NCI-H526 (cell line): ENCODE data around the gene PTPRN2.

Experiments used
- DNase-seq, 2 experiments: peaks; one replicate each; lab custom pipeline; 2025; lab: John Stamatoyannopoulos, UW

PTPRN2 gene

DNA sequence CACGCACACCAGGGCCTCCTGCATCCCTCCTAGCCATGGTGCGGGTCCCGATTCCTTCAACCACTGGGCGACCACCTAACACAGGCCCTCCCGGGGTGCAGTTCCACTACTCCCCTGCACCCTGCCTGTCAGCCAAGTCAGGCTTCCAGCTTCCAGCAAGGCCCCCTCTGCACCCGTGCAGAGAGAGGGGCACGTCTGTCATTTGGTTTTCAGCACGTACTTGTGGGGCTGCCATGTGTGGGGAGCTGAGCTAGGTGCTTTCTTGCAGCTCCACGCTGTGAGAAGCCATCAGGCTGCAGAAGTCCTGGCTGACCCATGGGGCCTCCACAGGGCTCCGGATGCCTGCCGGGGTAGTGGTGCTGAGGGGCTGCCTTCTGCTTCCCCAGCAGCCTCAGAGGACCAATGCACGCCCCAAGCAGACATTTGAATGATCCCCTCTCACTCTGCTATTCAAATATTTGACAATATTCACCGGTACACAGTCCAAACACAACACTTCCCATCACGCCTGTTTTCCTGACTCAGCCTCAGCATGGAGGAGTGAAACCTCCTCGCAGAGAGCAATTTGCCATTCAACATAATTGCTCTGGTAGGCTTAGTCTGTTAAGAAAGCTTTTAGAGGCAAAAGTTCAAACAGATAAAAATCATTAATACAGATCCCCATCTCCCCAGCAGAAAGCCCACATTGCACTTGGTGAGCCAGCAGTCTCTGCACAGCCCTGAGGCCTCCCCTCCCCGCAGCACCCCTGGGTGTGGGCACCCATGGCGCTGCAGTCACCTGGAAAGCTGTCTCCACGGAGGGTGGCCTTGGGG is 449.9 kb downstream of the PTPRN2 start:
- no peak for DNase-seq

DNA sequence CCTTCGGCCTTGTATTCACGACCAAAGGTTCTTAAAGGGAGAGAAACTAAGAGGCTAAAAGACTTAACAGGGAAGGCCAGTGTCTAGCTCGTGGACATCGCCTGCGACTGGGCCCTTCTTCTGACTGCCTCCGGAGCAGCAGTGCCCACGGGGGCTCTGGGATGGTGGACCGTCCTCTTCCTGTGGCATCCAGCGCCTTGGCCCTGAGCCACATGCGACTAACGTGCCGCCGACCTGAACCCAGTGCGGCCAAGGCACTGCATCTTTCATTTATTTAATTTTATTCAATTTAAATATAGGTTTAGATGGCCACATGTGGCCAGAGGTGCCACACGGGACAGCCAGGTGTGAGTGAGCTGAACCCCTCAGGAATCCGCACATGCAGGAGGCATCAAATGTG is 451.7 kb downstream of the PTPRN2 start:
- DNase-seq, result no peak

DNA sequence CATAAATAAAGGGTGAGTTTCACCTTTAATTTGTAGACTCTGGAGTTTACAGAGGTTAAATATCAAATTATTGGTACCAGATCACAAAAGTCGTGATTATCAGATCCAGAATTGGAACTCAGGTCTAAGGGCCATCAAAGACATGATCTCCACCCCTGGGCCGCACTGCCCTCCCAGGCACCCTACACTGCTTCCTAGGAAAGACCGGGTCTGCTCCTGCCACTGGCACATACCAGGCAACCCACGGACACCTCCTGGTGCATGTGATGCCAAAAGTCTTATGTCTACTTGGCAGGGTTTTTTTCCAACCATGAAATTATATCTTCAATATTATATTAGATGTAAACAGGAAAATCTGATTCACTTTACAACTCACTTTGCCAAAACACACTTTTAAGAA is 452.8 kb downstream of the PTPRN2 start:
- no peak for DNase-seq

DNA sequence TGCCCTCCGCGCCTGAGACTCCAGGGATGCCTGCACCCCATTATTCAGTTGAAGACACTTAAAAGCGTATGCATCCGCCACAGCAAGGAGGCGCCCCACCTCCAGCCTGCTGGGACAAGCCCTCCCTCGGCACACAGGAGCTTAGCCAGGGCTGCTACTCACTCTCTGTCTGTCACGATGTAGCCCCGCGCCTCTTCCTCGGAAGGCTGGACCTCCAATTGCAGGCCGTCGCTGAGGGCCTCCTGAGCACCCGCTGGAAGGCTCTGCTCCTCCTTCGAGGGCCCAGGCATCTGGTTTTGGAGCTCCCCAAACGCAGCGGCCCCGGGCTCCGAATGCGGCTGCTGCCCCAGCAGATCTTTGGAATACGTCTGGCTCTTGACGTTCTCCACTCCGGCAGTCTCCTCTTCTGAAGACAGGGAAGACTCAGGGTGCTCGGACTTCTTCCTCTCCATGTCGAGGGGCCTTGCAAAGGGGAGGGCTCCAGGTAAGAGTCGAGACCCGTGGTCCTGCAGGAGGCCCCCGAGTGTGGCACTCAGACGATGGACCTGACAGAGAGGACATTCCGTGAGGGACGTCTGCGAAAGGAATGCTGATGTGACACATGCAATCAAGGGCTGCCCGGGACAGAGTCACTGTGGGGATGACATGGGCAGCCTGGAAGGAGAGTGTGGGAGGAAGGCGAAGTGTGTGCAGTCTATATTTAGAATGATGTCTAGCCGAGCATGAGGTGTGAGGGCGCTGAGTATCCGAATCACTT is 453.9 kb downstream of the PTPRN2 start:
- no peak for DNase-seq

DNA sequence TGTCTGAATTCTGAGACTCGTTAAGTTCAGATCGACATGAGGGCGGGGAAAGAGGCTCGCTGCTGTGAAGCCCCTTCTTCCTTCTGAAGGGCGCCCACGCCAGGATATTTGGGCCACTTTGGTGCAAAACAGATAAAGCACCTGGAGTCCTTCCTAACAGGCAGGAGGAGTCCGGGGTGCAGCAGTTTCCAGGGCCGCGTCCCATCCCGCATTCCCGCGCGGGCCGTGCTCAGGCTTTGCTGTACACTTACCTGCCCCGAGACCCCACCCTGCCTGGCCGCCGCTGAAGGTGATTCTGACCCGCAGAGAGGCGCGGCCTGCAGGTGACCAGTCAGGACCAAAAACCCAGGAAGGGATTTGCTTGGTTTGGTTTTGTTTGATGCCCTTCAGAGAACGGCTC is 454.6 kb downstream of the PTPRN2 start:
- DNase-seq, result no peak

DNA sequence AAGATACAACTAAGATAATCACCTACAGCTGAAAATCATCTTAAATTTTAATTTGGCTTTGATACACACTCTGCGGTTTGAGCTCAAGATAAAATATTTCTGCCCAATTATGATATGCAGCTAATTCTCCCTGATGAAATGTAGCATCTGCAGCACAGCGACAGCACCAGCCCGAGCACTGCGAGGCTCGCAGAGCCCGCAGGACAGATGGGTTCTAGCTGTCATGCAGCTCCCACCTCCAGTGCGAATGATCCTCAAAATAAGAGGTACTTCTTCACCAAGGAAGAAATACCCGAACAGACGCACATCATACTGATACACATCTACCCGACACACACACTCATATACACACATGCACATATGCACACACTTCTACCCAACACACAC is 457.6 kb downstream of the PTPRN2 start:
- DNase-seq, result no peak

DNA sequence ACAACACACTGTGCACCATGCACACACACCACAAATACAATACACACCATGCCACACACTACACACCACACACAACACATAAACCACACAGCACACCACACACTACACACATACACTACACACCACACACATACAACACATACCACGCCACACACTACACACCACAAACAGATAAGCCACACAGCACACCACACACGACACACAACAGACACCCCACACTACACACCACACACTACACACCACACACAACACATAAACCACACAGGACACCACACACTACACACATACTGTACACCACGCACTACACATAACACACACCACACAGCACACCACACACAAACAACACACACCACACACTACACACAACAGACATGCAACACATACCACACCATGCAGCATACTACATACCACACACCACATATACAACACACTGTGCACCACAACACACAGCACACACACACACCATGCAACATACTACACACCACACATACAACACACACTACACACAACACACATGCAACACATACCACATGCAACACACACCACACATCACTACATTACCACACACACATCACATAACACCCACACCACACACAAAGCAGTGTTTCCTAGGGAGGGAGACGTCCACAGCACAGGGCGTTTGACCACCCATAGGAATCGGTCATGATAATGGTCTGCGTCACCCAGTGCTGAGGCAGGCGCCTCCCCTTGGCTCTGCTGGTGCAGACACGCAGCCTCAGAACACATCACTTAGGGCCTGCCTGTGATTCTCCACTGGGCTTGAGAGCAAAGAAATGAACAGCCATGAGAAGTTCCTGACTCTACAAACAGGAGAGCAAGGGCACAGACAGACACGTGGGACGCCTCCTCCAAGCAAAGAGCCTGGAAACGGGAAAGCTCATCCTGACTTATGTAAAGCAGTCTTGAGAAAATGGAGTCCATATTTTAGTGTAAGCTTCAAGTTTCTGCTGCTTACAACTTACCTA is 458.3 kb downstream of the PTPRN2 start:
- no peak for DNase-seq

DNA sequence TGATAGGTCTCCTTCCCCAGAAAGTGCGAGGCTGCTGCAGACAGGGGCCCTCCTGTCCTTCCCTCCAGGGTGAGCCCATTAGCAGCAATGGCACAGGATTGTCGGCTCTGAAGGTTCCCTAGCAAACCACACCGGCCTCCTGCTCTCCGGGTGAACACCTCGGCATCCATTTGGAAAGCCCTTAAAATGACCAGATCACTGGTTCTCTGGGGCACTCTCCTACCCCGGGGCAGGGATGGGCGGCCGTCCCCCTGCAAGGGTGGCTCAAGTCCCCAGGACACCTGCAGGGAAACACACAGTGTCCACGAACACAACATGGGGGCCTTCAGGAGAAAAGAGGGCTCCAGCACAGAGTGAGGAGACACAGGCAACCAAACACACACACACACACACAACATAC is 459.1 kb downstream of the PTPRN2 start:
- DNase-seq, result no peak

DNA sequence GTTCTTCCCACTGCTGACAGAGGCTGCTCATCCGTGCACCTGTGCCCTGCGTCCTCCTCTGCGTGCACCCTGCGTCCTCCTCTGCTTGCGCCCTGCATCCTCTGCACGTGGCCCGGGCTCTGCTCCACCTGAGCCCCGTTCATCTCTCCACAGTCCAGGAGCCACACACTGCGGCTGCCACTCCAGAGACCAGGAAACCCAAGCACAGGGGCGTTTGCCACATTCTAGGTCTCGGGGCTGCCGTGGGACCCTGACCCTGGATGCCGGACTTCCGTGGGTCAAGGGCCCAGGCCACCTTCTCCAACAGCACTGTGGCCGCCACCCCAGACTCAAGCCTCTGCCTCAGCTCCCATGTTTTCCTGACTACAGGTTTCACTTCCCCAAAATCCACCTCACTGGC is 460.4 kb downstream of the PTPRN2 start:
- no peak for DNase-seq

DNA sequence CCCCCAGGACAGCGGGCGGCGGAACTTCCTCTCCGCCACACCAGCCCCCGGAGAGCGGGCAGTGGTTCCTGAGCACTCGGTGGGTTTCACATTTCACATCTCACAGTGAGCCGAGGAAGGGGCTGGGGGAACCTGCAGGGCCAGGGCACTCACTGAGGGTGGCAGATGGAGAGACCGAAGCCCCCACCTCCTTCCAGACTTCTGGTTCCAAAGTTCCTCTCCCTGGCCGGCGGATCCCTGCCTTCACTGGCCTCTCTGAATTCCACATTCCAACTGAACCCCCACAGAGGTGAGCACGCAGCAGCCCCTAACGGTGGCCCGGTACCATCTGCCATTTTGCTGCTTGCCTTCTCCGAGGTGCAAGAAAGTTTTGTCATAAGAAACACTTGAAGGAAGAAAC is 461.0 kb downstream of the PTPRN2 start:
- no peak for DNase-seq

DNA sequence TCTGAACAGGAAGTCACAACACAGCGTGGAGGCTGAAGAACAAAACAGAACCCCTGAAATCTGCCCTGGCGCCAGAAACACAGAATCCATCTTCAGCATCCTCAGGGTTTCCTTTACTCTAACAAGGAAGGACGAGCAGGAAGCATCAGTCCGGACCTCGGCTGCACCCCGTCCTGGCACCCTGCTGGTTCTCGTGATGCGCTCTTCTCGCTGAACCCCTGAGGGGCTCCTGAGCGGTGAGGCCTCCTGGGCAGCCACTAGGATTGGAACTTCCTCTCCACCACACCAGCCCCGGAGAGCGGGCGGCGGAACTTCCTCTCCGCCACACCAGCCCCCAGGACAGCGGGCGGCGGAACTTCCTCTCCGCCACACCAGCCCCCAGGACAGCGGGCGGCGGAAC is 461.9 kb downstream of the PTPRN2 start:
- DNase-seq, result no peak

DNA sequence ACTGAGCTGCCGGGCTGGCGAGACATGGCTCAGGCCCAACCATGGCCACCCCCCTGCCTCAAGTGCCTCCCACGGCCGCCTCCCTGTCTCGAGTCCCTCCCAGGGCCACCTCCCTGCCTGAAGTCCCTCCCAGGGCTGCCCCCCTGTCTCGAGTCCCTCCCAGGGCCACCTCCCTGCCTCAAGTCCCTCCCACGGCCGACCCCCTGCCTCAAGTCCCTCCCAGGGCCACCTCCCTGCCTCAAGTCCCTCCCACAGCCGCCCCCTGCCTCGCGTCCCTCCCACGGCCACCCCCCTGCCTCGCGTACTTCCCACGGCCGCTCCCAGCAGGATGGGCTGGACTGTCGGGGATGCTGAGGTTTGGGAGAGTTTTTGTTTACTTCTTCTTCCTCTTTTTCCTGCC is 462.5 kb downstream of the PTPRN2 start:
- DNase-seq, result no peak

DNA sequence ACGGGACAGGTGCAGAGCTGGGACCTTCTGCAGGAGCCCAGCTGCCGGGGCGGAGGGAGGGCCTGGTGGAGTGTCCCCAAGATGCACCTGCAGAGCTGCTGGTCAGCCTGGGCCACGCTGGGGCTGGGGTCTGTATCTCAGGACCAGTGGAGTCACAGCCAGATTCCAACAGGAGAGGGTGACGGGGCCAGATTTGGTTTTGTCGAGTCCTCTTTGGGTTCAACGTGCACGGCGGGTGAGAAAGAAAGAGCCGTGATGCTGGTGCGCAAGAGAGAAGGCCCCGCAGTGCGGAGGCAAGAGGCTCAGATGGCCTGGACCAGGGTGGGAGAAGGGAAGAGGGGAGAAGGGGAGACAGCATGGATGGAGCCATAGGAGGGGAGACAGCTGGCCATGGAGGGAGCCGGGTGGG is 462.9 kb downstream of the PTPRN2 start:
- no peak for DNase-seq

DNA sequence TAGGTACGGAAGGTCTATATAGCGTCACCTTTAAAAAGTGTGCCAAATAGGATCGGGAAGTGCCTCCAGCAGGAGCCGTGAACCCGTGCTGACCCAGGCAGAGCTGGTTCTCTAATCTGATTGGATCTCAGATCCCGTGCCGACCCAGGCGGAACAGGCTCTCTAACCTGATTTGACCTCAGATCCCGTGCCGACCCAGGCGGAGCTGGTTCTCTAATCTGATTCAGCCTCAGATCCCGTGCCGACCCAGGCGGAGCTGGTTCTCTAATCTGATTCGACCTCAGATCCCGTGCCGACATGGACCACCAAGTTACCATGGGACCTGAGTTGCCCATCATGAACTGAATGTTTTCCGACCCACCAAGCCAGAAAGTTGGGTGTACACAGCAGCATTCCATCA is 463.9 kb downstream of the PTPRN2 start:
- no peak for DNase-seq

DNA sequence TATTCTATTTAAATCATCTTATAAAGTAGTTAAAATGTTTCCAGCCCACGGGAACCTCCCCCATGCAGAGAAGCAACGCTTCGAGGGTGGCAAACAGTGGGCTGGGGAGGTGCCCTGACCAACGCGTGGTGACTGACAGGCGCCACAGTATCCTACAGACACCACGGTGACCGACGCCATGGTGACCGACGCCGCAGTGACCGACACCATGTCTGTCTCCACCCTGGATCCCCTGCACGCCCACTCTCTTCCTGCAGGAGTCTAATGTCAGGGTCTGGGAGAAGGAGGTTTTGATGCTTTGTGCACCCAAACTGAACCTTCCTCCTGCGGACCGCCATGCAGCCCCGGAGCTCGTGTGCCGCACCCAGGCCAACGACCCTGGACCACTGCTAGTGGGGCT is 464.4 kb downstream of the PTPRN2 start:
- no peak for DNase-seq

DNA sequence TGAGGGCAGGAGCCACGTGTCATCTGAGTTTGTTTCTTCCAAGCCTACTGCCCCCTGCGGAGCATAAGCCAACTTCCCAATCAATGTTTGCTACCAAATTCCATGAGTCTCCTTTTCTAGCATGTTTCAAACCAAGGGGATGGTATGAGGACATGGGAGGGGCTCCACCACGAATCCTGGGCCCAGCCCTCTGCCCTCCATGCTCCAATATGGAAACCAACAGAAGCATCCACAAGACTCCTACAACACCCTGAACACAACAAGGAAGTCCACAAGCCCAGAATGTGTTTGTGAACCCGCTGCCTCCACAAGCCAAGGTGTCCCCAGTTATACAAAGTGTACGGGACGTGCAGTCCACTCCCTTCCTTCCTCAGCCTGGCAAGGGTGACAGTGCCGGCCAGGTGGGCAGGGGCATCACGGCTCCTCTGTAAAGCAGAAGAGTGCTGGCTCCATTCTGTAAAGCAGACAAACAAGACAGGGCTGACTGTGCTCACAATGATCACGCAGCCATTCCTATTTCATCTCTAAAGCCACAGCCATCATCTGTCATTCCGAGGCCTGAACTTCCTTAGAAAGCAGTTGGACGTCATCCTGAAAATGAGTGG is 466.1 kb downstream of the PTPRN2 start:
- DNase-seq, result no peak

DNA sequence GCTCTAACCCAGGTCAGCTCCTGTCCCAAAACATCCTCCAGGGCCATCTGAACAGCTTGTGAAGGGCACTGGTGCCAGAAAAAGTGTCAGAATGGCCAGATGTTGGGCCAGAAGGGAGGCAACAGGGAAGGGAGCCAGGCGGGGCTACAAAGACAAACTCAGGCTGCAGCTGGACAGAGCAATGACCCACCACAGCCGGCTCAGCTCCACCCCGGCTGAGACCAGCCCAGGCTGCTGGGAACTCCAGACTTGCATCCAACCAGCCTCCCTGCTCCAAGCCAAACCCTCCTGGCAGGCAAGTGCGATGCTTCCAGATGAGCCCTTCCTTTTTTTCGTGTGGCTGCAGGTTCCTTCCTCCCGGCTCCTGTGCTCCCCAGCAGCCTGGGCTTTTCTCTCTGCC is 466.9 kb downstream of the PTPRN2 start:
- no peak for DNase-seq

DNA sequence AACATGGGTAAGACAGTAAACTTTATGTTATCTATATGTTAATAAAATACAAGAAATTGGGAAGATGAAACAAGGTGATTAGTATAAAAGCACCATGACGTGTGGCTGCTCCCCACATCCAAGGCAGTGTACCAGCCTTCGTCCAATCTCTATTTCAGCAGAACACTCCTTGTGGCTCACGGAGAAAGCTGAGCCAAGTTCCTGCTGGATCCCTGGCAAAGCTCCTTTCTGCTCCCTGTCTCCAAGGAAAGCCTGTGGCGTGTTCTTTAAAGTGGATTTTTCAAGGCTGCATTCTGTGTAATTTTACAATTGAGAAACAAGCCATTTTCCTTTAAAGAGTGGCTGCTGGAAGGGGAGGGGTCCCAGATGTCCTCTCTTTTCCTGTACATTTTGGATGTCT is 467.3 kb downstream of the PTPRN2 start:
- DNase-seq, result no peak

DNA sequence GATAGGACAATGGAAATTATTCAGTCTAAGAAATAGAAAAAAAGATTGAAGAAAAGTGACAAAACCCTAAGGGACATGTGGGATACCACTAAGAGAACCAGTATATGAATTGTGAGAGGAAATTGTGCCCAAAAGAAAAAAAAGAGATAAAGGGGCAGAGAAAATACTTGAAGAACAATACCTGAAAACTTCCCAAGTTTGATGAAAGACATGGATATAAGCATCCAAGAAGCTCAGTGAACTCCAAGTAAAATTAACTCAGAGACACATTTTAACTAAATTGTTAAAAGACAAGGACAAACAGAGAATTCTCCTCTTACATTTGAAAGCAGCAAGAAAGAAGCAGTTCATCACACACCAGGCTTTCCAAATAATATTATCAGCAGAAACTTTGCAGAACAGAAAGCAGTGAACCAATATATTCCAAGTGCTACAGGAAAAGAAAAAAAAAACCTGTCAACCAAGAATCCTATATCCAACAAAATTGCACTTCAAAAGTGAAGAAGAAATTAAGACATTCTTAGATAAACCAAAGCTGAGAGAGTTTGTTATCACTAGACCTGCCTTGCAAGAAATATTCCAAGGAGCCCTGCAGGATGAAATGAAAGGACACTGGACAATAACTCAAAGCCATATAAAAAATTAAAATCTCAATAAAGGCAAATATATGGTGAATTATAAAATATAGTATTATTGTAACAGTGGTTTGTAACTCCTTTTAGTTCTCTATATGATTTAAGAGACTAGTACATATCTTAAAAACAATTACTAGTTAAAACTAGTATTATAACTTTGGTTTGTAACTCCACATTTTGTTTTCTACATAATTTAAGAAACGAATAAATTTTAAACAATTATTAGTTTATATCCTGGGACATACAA is 470.0 kb downstream of the PTPRN2 start:
- no peak for DNase-seq

DNA sequence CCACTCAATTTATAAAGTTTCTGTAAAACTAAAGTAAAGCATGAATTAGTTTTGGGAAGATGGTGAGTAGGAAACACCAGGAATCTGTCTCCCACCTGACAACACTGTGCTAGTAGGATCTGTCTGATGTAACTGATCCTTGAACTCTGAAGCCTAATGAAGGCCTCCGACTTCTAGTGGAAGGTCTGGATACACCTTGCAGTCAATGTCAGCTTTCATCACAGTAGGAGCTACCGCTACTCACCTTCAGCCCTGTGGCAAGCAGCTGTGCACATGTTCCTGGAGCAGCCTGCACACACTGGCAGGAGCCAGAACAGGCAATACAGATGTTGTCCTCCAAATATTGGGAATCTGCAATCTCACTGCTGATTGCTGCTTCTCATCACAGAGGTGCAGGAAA is 471.4 kb downstream of the PTPRN2 start:
- DNase-seq, result no peak
